ENCODE results near the gene ARHGEF25. TPM values are rescaled to one million over a fixed set of nuclear protein-coding genes. Genes with fewer than 3 reads are reported as not detected.
"Not testable (repeated sequence)": the region's sequence is repeated elsewhere in the genome, so short reads cannot be mapped to it uniquely, and the experiment has no call there.

ARHGEF25 gene
- total RNA-seq, 1 donor from 2014 or later, result 0.60 TPM

DNA sequence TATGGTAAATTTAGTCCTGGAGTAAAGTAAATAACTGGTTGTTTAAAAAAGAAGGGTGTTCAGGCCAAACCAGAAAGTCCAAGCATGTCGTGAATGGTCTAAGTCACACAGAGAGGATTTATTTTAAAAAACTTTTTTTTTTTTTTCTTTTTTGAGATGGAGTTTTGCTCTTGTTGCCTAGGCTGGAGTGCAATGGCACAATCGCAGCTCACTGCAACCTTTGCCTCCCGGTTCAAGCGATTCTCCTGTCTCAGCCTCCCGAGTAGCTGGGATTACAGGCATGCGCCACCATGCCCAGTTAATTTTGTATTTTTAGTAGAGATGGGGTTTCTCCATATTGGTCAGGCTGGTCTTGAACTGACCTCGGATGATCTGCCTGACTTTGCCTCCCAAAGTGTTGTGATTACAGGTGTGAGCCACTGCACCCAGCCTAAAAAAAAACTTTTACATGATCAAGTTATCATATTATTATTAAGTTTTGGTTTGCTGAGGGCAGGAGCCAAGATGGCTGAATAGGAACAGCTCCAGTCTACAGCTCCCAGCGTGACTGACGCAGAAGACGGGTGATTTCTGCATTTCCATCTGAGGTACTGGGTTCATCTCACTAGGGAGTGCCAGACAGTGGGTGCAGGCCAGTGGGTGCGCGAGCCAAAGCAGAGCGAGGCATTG lies 34.9 kb downstream of the ARHGEF25 start:
- H3K4me1 Mint-ChIP-seq (ENCODE audit: low read depth); H3K27me3 Mint-ChIP-seq (ENCODE audit: insufficient read depth); H3K36me3 Mint-ChIP-seq (ENCODE audit: low read depth); H3K9me3 Mint-ChIP-seq; H3K4me3 Mint-ChIP-seq; intact Hi-C loops (cut with micrococcal nuclease); DNase-seq (ENCODE audit: low spot score); H3K27ac Mint-ChIP-seq: not testable (repeated sequence)

DNA sequence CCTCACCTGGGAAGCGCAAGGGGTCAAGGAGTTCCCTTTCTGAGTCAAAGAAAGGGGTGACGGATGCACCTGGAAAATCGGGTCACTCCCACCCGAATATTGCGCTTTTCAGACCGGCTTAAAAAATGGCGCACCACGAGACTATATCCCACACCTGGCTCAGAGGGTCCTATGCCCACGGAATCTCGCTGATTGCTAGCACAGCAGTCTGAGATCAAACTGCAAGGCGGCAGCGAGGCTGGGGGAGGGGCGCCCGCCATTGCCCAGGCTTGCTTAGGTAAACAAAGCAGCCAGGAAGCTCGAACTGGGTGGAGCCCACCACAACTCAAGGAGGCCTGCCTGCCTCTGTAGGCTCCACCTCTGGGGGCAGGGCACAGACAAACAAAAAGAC lies 35.4 kb downstream of the ARHGEF25 start:
- intact Hi-C loops (cut with micrococcal nuclease); H3K9me3 Mint-ChIP-seq; H3K4me1 Mint-ChIP-seq (ENCODE audit: low read depth); H3K27ac Mint-ChIP-seq; H3K36me3 Mint-ChIP-seq (ENCODE audit: low read depth); H3K4me3 Mint-ChIP-seq; DNase-seq (ENCODE audit: low spot score); H3K27me3 Mint-ChIP-seq (ENCODE audit: insufficient read depth): not testable (repeated sequence)

DNA sequence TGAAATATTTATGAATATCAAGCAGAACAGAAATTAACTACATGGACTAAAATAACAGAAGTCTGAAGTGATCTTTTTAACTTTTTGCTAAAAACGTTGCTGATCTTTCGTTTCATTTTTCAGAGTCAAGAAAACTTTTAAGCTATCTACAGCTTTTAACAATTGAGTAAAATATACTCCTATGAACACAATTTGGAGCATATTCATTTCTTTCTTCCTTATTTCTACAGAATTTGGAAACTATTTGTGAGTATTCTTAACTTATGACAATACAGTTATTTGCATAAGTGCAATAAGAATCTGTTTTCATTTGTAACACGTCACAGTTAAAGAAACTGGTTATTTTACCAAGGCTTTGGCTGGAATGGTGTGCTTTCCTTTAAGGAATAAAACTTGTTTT lies 42.8 kb downstream of the ARHGEF25 start:
- Mint-ChIP-seq H3K36me3 (ENCODE audit: low read depth) (no peaks in the 10 kb centered on the region), H3K27me3 (ENCODE audit: insufficient read depth) (no peaks in the 10 kb centered on the region), H3K4me1 (ENCODE audit: low read depth) (no peaks in the 10 kb centered on the region), H3K27ac (no peak overlapping the region), H3K9me3 (peaks cover 12% of the 10 kb centered on the region), H3K4me3 (no peak overlapping the region)
- intact Hi-C loops (cut with micrococcal nuclease), result no loop called here
- no peak for DNase-seq (ENCODE audit: low spot score)

DNA sequence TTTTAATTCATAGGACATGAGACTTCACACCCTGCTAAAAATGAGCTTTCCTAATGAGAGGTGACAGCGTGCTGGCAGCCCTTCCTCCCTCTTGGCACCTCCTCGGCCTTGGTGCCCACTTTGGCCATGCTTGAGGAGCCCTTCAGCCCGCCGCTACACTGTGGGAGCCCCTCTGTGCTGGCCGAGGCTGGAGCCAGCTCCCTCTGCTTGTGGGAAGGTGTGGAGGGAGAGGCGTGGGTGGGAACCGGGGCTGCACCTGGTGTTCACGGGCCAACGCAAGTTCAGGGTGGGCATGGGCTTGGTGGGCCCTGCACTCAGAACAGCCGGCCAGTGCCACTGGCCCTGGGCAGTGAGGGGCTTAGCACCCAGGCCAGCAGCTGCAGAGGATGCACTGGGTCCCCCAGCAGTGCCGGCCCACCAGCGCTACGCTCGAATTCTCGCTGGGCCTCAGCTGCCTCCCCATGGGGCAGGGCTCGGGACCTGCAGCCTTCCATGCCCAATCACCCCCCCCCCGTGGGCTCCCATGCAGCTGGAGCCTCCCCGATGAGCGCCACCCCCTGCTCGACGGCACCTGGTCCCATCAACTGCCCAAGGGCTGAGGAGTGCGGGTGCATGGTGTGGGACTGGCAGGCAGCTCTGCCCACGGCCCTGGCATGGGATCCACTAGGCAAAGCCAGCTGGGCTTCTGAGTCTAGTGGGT lies 44.5 kb downstream of the ARHGEF25 start:
- intact Hi-C loops (cut with micrococcal nuclease), result no loop called here
- Mint-ChIP-seq H3K4me1 (ENCODE audit: low read depth) (no peaks in the 10 kb centered on the region), H3K27ac (no peak overlapping the region), H3K36me3 (ENCODE audit: low read depth) (no peaks in the 10 kb centered on the region), H3K27me3 (ENCODE audit: insufficient read depth) (peaks cover 2% of the 10 kb centered on the region), H3K9me3 (peaks cover 13% of the 10 kb centered on the region), H3K4me3 (no peak overlapping the region)
- DNase-seq (ENCODE audit: low spot score), result no peak

DNA sequence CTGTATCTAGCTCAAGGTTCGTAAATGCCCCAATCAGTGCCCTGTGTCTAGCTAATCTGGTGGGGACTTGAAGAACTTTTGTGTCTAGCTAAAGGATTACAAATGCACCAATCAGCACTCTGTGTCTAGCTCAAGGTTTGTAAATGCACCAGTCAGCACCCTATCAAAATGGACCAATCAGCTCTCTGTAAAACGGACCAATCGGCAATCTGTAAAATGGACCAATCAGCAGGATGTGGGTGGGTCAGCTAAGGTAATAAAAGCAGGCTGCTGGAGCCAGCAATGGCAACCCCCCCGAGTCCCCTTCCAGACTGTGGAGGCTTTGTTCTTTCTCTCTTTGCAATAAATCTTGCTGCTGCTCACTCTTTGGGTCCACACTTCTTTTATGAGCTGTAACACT lies 45.2 kb downstream of the ARHGEF25 start:
- H3K27ac Mint-ChIP-seq; DNase-seq (ENCODE audit: low spot score); H3K27me3 Mint-ChIP-seq (ENCODE audit: insufficient read depth); H3K4me1 Mint-ChIP-seq (ENCODE audit: low read depth); H3K4me3 Mint-ChIP-seq; H3K36me3 Mint-ChIP-seq (ENCODE audit: low read depth); intact Hi-C loops (cut with micrococcal nuclease): not testable (repeated sequence)
- H3K9me3 Mint-ChIP-seq, result peaks cover 19% of the 10 kb centered on the region

DNA sequence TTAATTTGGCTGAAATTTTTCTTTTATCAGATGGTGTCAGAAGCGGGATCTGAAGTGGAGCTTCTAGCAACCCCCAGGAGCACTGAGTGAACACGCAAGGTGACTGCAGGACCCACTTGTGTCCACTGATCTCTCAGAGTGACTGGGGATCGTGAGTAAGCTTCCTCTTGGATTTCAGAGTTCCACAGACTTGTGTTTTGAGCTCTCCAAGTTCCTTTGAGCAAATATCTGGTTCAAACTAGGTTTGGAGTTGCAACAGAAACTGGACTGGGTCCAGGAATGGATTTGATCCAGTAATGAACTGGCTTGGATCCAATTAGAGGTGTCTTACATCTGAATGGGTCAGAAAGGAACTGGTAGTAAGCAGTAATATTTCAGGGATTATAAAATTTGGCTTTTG lies 46.5 kb downstream of the ARHGEF25 start:
- Mint-ChIP-seq H3K4me3 (no peak overlapping the region), H3K36me3 (ENCODE audit: low read depth) (no peaks in the 10 kb centered on the region), H3K9me3 (peaks cover 21% of the 10 kb centered on the region), H3K27me3 (ENCODE audit: insufficient read depth) (peaks cover 2% of the 10 kb centered on the region), H3K27ac (no peak overlapping the region), H3K4me1 (ENCODE audit: low read depth) (no peaks in the 10 kb centered on the region)
- intact Hi-C loops (cut with micrococcal nuclease), result no loop called here
- no peak for DNase-seq (ENCODE audit: low spot score)

DNA sequence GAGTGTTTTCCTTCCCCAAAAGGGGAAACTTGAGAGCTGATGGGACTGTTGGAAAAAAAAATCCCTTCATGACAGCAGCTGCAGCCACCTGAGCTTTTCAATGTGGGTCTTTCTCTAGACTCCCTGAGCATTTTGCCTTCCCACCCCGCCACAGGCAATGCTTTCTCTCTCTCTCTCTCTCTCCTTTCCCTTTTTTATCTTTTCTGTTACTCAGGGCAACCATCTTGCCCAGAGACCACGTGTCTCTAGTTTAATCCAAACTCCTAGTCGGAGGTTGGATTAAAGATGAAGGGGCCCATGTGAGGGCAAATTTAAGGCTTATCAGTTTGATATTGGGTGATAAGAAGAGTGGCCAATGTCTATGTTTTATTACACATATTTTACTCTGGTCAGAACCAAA lies 47.7 kb downstream of the ARHGEF25 start:
- Mint-ChIP-seq H3K4me1 (ENCODE audit: low read depth) (no peaks in the 10 kb centered on the region), H3K9me3 (peaks cover 18% of the 10 kb centered on the region), H3K4me3 (no peak overlapping the region), H3K27me3 (ENCODE audit: insufficient read depth) (peaks cover 2% of the 10 kb centered on the region), H3K27ac (no peak overlapping the region), H3K36me3 (ENCODE audit: low read depth) (no peaks in the 10 kb centered on the region)
- intact Hi-C loops (cut with micrococcal nuclease), result no loop called here
- DNase-seq (ENCODE audit: low spot score), result no peak

DNA sequence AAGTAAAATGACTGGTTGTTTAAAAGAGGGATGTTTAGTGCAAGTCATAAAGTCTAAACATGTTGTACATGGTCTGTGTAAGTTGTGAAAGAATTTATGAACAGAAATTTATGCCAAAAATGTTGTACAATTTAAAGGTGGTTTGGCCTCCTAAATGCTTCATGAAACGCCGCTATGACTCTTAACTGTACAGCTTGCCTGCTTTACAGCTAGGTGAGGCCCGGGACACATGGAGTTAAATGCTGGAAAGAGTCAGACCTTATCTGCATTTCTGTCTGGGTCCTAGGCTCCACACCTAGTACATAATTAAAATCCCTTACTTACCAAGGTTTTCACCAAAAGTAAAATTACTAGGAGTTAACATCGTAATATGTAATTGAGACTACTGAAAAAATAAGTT lies 50.1 kb downstream of the ARHGEF25 start:
- H3K9me3 Mint-ChIP-seq, result peaks cover 13% of the 10 kb centered on the region
- H3K27me3 Mint-ChIP-seq (ENCODE audit: insufficient read depth), result peaks cover 2% of the 10 kb centered on the region
- DNase-seq (ENCODE audit: low spot score), result no peak
- intact Hi-C loops (cut with micrococcal nuclease), result no loop called here
- H3K4me1 Mint-ChIP-seq (ENCODE audit: low read depth), result no peaks in the 10 kb centered on the region
- no peak overlapping the region for H3K4me3 Mint-ChIP-seq
- H3K27ac Mint-ChIP-seq, result no peak overlapping the region
- H3K36me3 Mint-ChIP-seq (ENCODE audit: low read depth), result no peaks in the 10 kb centered on the region

DNA sequence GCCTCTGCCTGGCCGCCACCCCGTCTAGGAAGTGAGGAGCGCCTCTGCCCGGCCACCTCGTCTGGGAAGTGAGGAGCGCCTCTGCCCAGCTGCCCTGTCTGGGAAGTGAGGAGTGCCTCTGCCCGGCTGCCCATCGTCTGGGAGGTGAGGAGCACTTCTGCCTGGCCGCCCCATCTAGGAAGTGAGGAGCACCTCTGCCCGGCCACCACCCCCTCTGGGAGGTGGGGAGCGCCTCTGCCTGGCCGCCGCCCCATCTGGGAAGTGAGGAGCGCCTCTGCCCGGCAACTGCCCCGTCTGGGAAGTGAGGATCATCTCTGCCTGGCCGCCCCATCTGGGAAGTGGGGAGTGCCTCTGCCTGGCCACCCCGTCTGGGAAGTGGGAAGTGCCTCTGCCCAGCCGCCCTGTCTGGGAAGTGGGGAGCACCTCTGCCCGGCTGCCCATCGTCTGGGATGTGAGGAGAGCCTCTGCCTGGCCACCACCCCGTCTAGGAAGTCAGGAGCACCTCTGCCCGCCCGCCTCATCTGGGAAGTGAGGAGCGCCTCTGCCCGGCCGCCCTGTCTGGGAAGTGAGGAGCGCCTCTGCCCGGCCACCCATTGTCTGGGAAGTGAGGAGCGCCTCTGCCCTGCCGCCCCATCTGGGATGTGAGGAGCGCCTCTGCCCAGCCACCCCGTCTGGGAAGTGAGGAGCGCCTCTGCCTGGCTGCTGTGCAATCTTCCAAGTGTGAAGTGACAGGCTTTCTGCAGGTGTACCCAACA lies 54.0 kb downstream of the ARHGEF25 start:
- H3K4me1 Mint-ChIP-seq (ENCODE audit: low read depth); H3K27me3 Mint-ChIP-seq (ENCODE audit: insufficient read depth); H3K9me3 Mint-ChIP-seq; intact Hi-C loops (cut with micrococcal nuclease); H3K4me3 Mint-ChIP-seq; H3K27ac Mint-ChIP-seq; DNase-seq (ENCODE audit: low spot score); H3K36me3 Mint-ChIP-seq (ENCODE audit: low read depth): not testable (repeated sequence)

Other genes starting within 250 kb of the ARHGEF25 start
- 39.0 and 44.6 TPM in 2 replicates for gene R3HDM2, start 180.4 kb upstream of the ARHGEF25 start, total RNA-seq
- 0.15 TPM in 1 of 2 replicates, not detected in the other for gene INHBC, start 176.7 kb upstream of the ARHGEF25 start, total RNA-seq
- gene INHBE, start 156.1 kb upstream of the ARHGEF25 start, total RNA-seq, result 0.22 and 0.41 TPM in 2 replicates
- gene GLI1, start 151.7 kb upstream of the ARHGEF25 start, total RNA-seq, result 1.5 and 2.5 TPM in 2 replicates
- gene ARHGAP9, start 131.6 kb upstream of the ARHGEF25 start, total RNA-seq, result 102 TPM in 2 replicates
- 283 and 318 TPM in 2 replicates for gene MARS1, start 123.4 kb upstream of the ARHGEF25 start, total RNA-seq
- gene DDIT3, start 90.9 kb upstream of the ARHGEF25 start, total RNA-seq, result 17.8 and 18.1 TPM in 2 replicates
- 63.3 and 66.8 TPM in 2 replicates for gene MBD6, start 88.6 kb upstream of the ARHGEF25 start, total RNA-seq
- gene DCTN2, start 64.2 kb upstream of the ARHGEF25 start, total RNA-seq, result 78.6 and 83.5 TPM in 2 replicates
- gene KIF5A, start 61.4 kb upstream of the ARHGEF25 start, total RNA-seq, result 2.4 TPM in 2 replicates
- 22.8 and 25.7 TPM in 2 replicates for gene PIP4K2C, start 20.2 kb upstream of the ARHGEF25 start, total RNA-seq
- gene DTX3, start 6.6 kb upstream of the ARHGEF25 start, total RNA-seq, result 16.8 and 18.5 TPM in 2 replicates
- gene B4GALNT1, start 21.8 kb downstream of the ARHGEF25 start, total RNA-seq, result 4.4 and 4.6 TPM in 2 replicates
- 99.6 and 100.0 TPM in 2 replicates for gene OS9, start 82.7 kb downstream of the ARHGEF25 start, total RNA-seq
- 31.5 and 33.4 TPM in 2 replicates for gene AGAP2, start 127.3 kb downstream of the ARHGEF25 start, total RNA-seq
- gene TSPAN31, start 133.6 kb downstream of the ARHGEF25 start, total RNA-seq, result 24.0 and 24.5 TPM in 2 replicates
- gene CDK4, start 140.9 kb downstream of the ARHGEF25 start, total RNA-seq, result 218 and 227 TPM in 2 replicates
- 21.2 and 21.8 TPM in 2 replicates for gene MARCHF9, start 143.7 kb downstream of the ARHGEF25 start, total RNA-seq
- 9.0 and 9.9 TPM in 2 replicates for gene CYP27B1, start 155.6 kb downstream of the ARHGEF25 start, total RNA-seq
- 89.7 and 90.0 TPM in 2 replicates for gene METTL1, start 160.7 kb downstream of the ARHGEF25 start, total RNA-seq
- 4.5 and 5.4 TPM in 2 replicates for gene EEF1AKMT3, start 161.2 kb downstream of the ARHGEF25 start, total RNA-seq
- gene TSFM, start 171.4 kb downstream of the ARHGEF25 start, total RNA-seq, result 63.5 and 68.6 TPM in 2 replicates
- gene AVIL, start 207.3 kb downstream of the ARHGEF25 start, total RNA-seq, result 2.0 and 3.1 TPM in 2 replicates
- 96.5 and 99.6 TPM in 2 replicates for gene CTDSP2, start 235.3 kb downstream of the ARHGEF25 start, total RNA-seq

Data from activated T-helper 1 cell treated with anti-CD3 and anti-CD28 coated beads, Interleukin-12 subunit alpha, Interleukin-12 subunit beta, Interleukin-2, Interleukin-4 antibody, amounts not matched to agents 30 ng/mL and 10 ng/mL and 1 ng/mL, durations not matched to agents 14 hours and 24 hours and 36 hours (primary cell).